K562 (cell line): ENCODE data around the gene CES1. TPM values are rescaled to one million over a fixed set of nuclear protein-coding genes. Genes with fewer than 3 reads are reported as not detected.

Experiments
- ATAC-seq: fragments of 200-7000 bp; cut with Tn5 transposase; 3 replicates; pipeline ENCODE4 v1.9.1; 2020; ENCODE audit warnings: moderate library complexity
- BruUV-seq: library from RNA; stranded (reverse); fragments of 400-500 nt; replicated peaks from 2 replicates; lab custom pipeline; 2021; lab: Mats Ljungman, UMichigan
- CTCF ChIA-PET: fragments of 300-600 bp; formaldehyde crosslinking; extraction: SDS; loops from one replicate; lab custom pipeline; 2021; ENCODE audit warnings: low intra/inter-chr PET ratio; lab: Yijun Ruan, JAX
- POLR2A ChIA-PET: fragments of 300-600, 350-650 bp; sonication (Branson Sonifier 250); formaldehyde crosslinking; extraction: SDS; loops from one replicate; lab custom pipeline; 2021; ENCODE audit warnings: antibody characterized with exemption, inconsistent platforms; lab: Yijun Ruan, JAX
- DNase-seq, 4 experiments: peaks; one replicate each; pipeline versions ENCODE4 v3.0.0 to v3.0.0-alpha.2; 2011 to 2018; ENCODE audit warnings: low spot score in 3 of 4, mixed read lengths in 3 of 4; ENCODE audit errors: extremely low read depth in 1 of 4
- FAIRE-seq: peaks from 2 replicates; lab custom pipeline; 2011; peaks lifted over from hg19 to GRCh38; lab: Jason Lieb, UNC
- H2AFZ ChIP-seq: 2 replicates; pipeline ENCODE4 v1.6.0; 2011; ENCODE audit warnings: low read depth, low read length, control low read depth, inconsistent platforms
- H3K27ac ChIP-seq: fragments of 200-600 bp; 3 replicates; pipeline ENCODE4 v1.8.0; 2011; ENCODE audit warnings: low read depth, mild to moderate bottlenecking, control low read depth, inconsistent platforms, low read length, moderate library complexity, mixed read lengths; ENCODE audit errors: extremely low read depth
- H3K27me3 ChIP-seq, 2 experiments: fragments of 300-600 bp in 1 of 2; 2 replicates in 1 of 2; 3 replicates in 1 of 2; pipeline versions ENCODE4 v1.6.0 to v1.8.0; 2011; ENCODE audit warnings: inconsistent platforms in 2 of 2, low read length in 2 of 2, mild to moderate bottlenecking in 1 of 2, mixed read lengths in 1 of 2, moderate library complexity in 1 of 2; ENCODE audit not compliant: control insufficient read depth in 2 of 2, insufficient read depth in 2 of 2
- H3K36me3 ChIP-seq: fragments of 300-600 bp; 3 replicates; pipeline ENCODE4 v1.8.0; 2011; ENCODE audit warnings: mild to moderate bottlenecking, low read length, inconsistent platforms; ENCODE audit not compliant: control insufficient read depth, insufficient read depth
- H3K4me1 ChIP-seq, 2 experiments: fragments of 200-600 bp in 1 of 2; replicated peaks in 1 of 2; 2 replicates in 1 of 2; 3 replicates in 1 of 2; pipeline versions ENCODE4 v1.5.1 to v1.8.0; 2011; ENCODE audit warnings: inconsistent platforms in 2 of 2, low read length in 2 of 2, mild to moderate bottlenecking in 1 of 2, mixed read lengths in 1 of 2, moderate library complexity in 1 of 2; ENCODE audit not compliant: control insufficient read depth in 2 of 2, insufficient read depth in 2 of 2
- H3K4me2 ChIP-seq: 2 replicates; pipeline ENCODE4 v1.6.1; 2011; ENCODE audit warnings: low read length, control low read depth, inconsistent platforms, mixed read lengths; ENCODE audit not compliant: insufficient read depth
- H3K4me3 ChIP-seq: fragments of 200-600 bp; sonication (generic), shearing (Covaris generic); 2 replicates; pipeline ENCODE4 v1.5.1; 2016; ENCODE audit warnings: control low read depth, inconsistent platforms
- H3K79me2 ChIP-seq: fragments of 200-600 bp; 3 replicates; pipeline ENCODE4 v1.8.0; 2011; ENCODE audit warnings: low read length, inconsistent platforms; ENCODE audit not compliant: control insufficient read depth, insufficient read depth
- H3K9ac ChIP-seq, 2 experiments: 2 replicates each; pipeline versions ENCODE4 v1.6.0 to v1.6.1; 2011; ENCODE audit warnings: low read depth in 2 of 2, low read length in 2 of 2, control low read depth in 1 of 2, inconsistent platforms in 1 of 2, mild to moderate bottlenecking in 1 of 2, mixed read lengths in 1 of 2; ENCODE audit not compliant: insufficient read depth in 1 of 2
- H3K9me1 ChIP-seq: one replicate; pipeline ENCODE4 v1.6.0; 2011; ENCODE audit warnings: inconsistent platforms, mild to moderate bottlenecking, low read length, moderate library complexity; ENCODE audit not compliant: control insufficient read depth, insufficient read depth
- H3K9me3 ChIP-seq: replicated peaks from 2 replicates; pipeline ENCODE4 v1.5.1; 2011; ENCODE audit warnings: low read depth, low read length, inconsistent platforms; ENCODE audit not compliant: control insufficient read depth, insufficient read depth
- H4K20me1 ChIP-seq: replicated peaks from 2 replicates; pipeline ENCODE4 v1.6.1; 2011; ENCODE audit warnings: low read length, inconsistent platforms, mixed read lengths; ENCODE audit not compliant: control insufficient read depth, insufficient read depth
- HDAC2 ChIP-seq: fragments of 450-650 bp; IDR thresholded peaks from 2 replicates; pipeline ENCODE4 v1.6.1; 2016; ENCODE audit warnings: mild to moderate bottlenecking
- POLR2AphosphoS5 ChIP-seq: IDR thresholded peaks from 2 replicates; pipeline ENCODE4 v1.6.1; 2011; ENCODE audit warnings: mild to moderate bottlenecking, low read depth, low read length, moderate library complexity; ENCODE audit not compliant: control insufficient read depth, insufficient read depth
- PTBP1 ChIP-seq: fragments of 200-400 bp; formaldehyde crosslinking; IDR thresholded peaks from 2 replicates; pipeline ENCODE4 v1.6.1; 2017; ENCODE audit warnings: low read depth, low read length
- RBM22 ChIP-seq: fragments of 200-400 bp; formaldehyde crosslinking; IDR thresholded peaks from 2 replicates; pipeline ENCODE4 v1.6.1; 2018; ENCODE audit warnings: low read length, low read depth; ENCODE audit not compliant: poor library complexity, severe bottlenecking
- SAFB ChIP-seq: fragments of 200-400 bp; formaldehyde crosslinking; IDR thresholded peaks from 2 replicates; pipeline ENCODE4 v1.6.1; 2017; ENCODE audit warnings: low read depth, low read length, borderline replicate concordance
- SIX5 ChIP-seq, 2 experiments: IDR thresholded peaks; 2 replicates each; pipeline ENCODE4 v1.6.1; 2011; ENCODE audit warnings: low read length in 2 of 2, borderline replicate concordance in 1 of 2, low read depth in 1 of 2, mild to moderate bottlenecking in 1 of 2, moderate library complexity in 1 of 2; ENCODE audit not compliant: insufficient read depth in 1 of 2
- TCF7L2 ChIP-seq: fragments of 150-350 bp; IDR thresholded peaks from 2 replicates; pipeline ENCODE4 v1.6.1; 2016; ENCODE audit warnings: low read depth, mild to moderate bottlenecking, low read length, moderate library complexity
- ZNF717 ChIP-seq: fragments of 250-450 bp; sonication (Bioruptor Pico); IDR thresholded peaks from 2 replicates; pipeline ENCODE4 v1.5.0; 2021
- ZNF79 ChIP-seq: fragments of 250-450 bp; sonication (Bioruptor Pico); IDR thresholded peaks from 2 replicates; pipeline ENCODE4 v1.4.0; 2020; ENCODE audit warnings: low read depth, mild to moderate bottlenecking, moderate library complexity
- WGBS: fragments of 100-300 bp; shearing (Covaris generic); methylation state at CpG from one replicate; pipeline ENCODE4 v1.1.6; 2016; ENCODE audit warnings: low coverage, mixed read lengths; ENCODE audit not compliant: insufficient coverage; ENCODE audit errors: missing lambda C conversion rate; 5-methylcytosine and 5-hydroxymethylcytosine counted together
- in situ Hi-C: fragments of 300-500 bp; cut with MboI; formaldehyde crosslinking; loops from 4 replicates; pipeline ENCODE4 v1.15.0; 2018; ENCODE audit warnings: inconsistent platforms, mixed read lengths
- intact Hi-C: fragments of 100-400 bp; cut with micrococcal nuclease; formaldehyde crosslinking; loops from 2 replicates; pipeline ENCODE4 v1.14.2; 2022
- polyA plus RNA-seq, 8 experiments: library from polyadenylated mRNA; depleted of rRNA in 4 of 8; stranded (reverse) in 5 of 8; unstranded in 3 of 8; fragments of >200 nt; fragmentation: Nextera tagmentation in 2 of 8; fragmentation: Illumina TruSeq in 1 of 8; extraction: Ambion mirVana in 2 of 8; extraction: Trizol in 1 of 8; gene quantifications; 2 replicates each; pipeline versions ENCODE4 v1.2.1 to v1.2.3, GENCODE V29; 2011 to 2014; ENCODE audit warnings: inconsistent platforms in 1 of 8, missing spikeins in 1 of 8
- total RNA-seq, 7 experiments: library from RNA; depleted of rRNA in 6 of 7; stranded (reverse); fragments of >200 nt in 6 of 7; fragmentation: Illumina TruSeq in 2 of 7; extraction: Trizol in 2 of 7; gene quantifications; 2 replicates each; pipeline versions ENCODE4 v1.2.1 to v1.2.3, GENCODE V29; 2011 to 2021; ENCODE audit warnings: low replicate concordance in 1 of 7
- TF ChIP-seq, protein P1 (sequence below): fragments of 250-450 bp; sonication (Bioruptor Pico); IDR thresholded peaks from 2 replicates; pipeline ENCODE4 v1.5.0; 2020; ENCODE audit warnings: mild to moderate bottlenecking

The CES1 gene
- total and polyA plus RNA-seq, 9 of the 15 experiments (the other 6 are each of a cell fraction or from before 2014, with no cell fraction given), result 0.10 to 1.2 (median 0.16) TPM; not detected in 3

GRCh38 chr16:55832773-55833691, at the start of gene CES1 (continued):
- TF ChIP-seq TCF7L2, result no peak

- H3K9me1 ChIP-seq, result no peaks in the 10 kb centered on the region
- DNase-seq (no peak), ATAC-seq (no peak), FAIRE-seq (no peak)
- no peaks in the 10 kb centered on the region for H3K9me3 ChIP-seq
- no peak overlapping the region for H3K27ac ChIP-seq
- H4K20me1 ChIP-seq, result no peaks in the 10 kb centered on the region; the same call in 1 of the 2 replicates
- H3K27me3 ChIP-seq, result peaks cover 3 to 16% of the 10 kb centered on the region in 2 experiments; a peak in 3 of 5 replicates
- CTCF ChIA-PET, result no interaction called here
- H3K9ac ChIP-seq, result no peak overlapping the region
- POLR2A ChIA-PET, result no interaction called here
- no peak for TF ChIP-seq POLR2AphosphoS5
- TF ChIP-seq ZNF717 (CRISPR knock-in tag), result no peak
- TF ChIP-seq SAFB, result no peak
- TF ChIP-seq ZNF79, result no peak
- TF ChIP-seq RBM22, result no peak
- TF ChIP-seq, protein P1, sequence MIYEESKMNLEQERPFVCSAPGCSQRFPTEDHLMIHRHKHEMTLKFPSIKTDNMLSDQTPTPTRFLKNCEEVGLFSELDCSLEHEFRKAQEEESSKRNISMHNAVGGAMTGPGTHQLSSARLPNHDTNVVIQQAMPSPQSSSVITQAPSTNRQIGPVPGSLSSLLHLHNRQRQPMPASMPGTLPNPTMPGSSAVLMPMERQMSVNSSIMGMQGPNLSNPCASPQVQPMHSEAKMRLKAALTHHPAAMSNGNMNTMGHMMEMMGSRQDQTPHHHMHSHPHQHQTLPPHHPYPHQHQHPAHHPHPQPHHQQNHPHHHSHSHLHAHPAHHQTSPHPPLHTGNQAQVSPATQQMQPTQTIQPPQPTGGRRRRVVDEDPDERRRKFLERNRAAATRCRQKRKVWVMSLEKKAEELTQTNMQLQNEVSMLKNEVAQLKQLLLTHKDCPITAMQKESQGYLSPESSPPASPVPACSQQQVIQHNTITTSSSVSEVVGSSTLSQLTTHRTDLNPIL, result no peak
- no peak for TF ChIP-seq HDAC2
- TF ChIP-seq PTBP1, result no peak
- TF ChIP-seq SIX5 (IDR thresholded peaks at IDR 0.05; ENCODE audit: borderline replicate concordance in 1 of 2, insufficient read depth in 1 of 2, low read depth in 1 of 2, low read length in 2 of 2), result no peak
- H3K36me3 ChIP-seq, result no peaks in the 10 kb centered on the region
- no peak overlapping the region for H2AFZ ChIP-seq
- BruUV-seq, result no TSS peak
- H3K4me1 ChIP-seq, result no peaks in the 10 kb centered on the region
- H3K79me2 ChIP-seq, result no peaks in the 10 kb centered on the region
- no peak overlapping the region for H3K4me2 ChIP-seq
- intact Hi-C loops, result no loop called here
- in situ Hi-C loops, result no loop called here
- 3% methylated on average over 4 of the region's 4 CpGs for WGBS
- no peak overlapping the region for H3K4me3 ChIP-seq
Measured at GRCh38 chr16:55876854-55877253, 44.0 kb upstream of the CES1 start.
